NCI-H146 treated with DMSO at 0.1 percent for 48 hours (cell line): ENCODE results near the gene BRD4.
A peak's percentile ranks its signal among the peaks of the same experiment; 100 is the strongest.
"Not testable (repeated sequence)": the region's sequence is repeated elsewhere in the genome, so short reads cannot be mapped to it uniquely, and the experiment has no call there.

Source experiments
- DNase-seq: peaks from one replicate; lab custom pipeline; 2025; ENCODE audit not compliant: unreplicated experiment; lab: John Stamatoyannopoulos, UW

BRD4 gene

DNA sequence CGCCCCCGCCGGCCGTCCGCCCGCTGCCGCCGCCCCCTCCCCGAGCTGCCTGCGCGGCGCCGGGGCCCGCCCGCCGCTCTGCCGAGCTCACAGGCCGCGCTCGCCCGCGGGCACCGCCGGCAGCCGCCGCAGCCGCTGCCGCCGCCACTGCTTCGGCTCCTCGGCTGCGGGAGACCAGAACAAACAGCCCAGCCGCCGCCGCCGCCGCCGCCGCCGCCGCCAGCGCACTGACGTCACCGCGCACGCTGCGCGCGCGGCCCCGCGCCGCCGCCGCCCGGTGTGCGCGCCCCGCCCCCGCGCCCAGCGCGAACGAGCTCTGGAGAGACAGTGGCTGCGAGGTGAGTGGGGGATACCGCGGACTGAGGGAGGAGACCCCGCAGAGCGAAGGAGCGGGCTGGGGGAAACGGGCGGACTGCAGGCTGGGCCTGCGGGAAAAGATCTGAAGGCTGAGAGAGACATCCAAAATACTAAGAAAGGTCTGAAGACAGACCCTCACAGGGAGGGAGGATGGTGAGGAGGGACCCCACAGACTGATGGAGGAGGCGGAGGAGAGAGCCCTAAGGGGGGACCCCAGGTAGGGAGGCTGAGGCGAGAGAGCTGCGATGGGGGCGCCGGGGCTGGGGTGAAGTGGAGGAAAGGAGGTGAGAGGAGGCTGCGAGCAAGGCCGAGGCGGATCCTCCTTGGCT is at the start of gene BRD4:
Gene BRD4 (minus strand): TSS at position 229 of the 686 bp plus-strand sequence. CDS start 59,440 bp downstream, outside the sequence.
- peak; percentile 14 for DNase-seq

- DNase-seq, result no peak
These were observed 49.5 kb upstream of the BRD4 start for GRCh38 chr19:15381864-15382263.

- DNase-seq, result no peak
These were observed 49.1 kb upstream of the BRD4 start for GRCh38 chr19:15381429-15381828.

DNA sequence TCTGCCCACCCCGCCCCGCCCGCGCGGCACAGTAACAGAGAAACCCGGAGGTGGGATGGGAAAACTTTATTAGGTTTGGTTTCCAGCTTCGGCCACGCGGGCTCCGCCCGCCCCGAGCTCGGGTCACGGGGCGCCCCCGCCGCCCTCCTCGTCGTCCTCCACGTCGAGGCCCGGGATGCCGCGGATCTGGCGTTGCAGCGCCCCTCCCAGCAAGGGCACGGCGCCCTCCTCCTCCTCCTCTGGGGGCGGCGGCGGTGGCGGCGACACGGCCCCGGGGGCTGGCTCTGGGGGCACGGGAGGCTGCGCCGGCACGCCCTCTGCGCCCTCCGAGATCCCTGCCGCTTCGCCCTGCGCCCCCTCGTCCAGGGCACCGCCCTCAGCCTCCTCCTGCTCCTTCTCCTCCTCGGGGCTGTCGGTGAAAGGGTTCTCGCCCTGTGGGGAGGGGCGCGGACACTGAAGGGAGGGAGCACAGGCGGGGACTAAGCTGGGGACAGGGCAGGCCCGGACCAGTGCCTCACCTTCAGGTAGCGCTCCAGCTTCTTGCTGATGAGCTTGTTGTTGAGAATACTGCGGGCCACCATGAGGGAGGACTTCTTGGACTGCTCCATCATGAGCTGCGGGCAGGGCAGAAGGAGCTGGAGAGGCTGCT is 47.8 kb upstream of the BRD4 start:
- DNase-seq, result peak; percentile 42

DNA sequence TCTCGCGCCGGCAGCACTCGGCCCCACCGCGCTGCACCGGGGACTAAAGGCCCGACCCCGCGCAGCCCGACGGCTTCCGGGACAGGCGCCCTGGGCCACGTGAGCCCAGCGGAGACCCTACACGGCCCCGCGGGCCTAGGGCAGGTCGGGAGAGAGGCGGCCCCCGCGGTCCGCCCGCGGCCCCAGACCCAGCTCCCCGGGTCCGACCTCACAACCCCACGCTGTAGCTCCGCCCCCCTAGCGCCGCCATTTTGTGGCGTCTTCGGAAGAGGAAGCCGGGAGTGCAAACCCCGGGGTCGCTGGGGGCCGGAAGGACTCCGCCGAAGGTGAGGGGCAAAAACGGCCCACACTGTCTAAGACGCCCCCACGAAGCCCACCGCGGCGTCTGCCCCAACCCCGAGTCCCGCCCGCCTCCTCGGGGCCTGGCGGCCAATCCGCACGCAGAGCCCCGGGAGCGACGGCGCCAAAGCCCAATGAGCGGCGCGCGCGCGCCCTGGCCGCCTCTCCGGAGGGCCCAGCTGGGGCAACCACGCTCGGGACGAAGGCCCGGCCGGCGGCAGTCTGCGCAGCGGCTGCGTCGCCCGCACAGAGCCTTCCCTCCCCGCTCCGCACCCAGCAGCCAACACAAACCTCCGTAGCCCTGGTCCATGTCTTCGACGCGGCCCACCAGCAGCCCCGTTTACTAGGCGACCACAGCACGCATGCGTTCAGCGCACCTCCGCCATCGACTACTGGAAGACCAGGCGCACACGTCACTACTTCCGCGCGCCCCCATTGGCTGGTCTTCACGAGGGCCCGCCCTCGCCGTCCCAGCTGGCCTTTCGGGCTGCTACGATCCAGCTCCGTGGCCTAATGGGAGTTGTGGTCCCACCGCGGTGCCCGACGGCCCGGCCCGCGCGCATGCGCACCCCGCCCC is 47.0 kb upstream of the BRD4 start, which contains the start of gene AKAP8:
Gene AKAP8 (minus strand): TSS at position 705 of the 916 bp plus-strand sequence. CDS start 56 bp downstream, at position 649.
- peak; percentile 96 for DNase-seq

DNA sequence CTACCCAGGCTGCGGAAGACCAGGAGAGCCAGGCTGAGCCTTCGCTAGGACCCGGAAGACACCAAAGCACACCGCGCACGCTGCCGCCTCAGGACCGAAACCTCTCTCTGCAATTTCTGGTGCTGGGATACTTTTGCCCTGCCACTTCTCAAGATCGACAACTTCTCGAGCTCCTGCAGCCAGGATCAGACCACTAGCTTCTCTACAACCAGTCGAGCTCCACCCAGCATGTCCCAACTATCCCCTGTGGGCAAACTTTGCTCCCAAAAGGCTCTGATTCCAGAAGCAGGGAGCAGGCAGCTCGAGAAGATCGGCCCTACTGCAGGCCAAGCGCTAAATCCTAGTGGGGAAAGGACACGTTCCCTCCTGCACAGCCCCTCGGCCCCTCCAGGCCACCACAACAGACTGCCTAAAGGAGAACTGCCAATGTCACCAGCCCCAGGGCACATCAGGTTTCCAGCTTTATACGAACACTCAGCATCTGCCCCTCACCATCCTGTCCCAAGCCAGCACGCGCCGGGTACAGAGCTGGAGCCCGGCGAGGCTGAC is 46.3 kb upstream of the BRD4 start:
- peak; percentile 53 for DNase-seq

GRCh38 chr19:15374796-15375440 is 42.6 kb upstream of the BRD4 start:
- DNase-seq, result no peak

DNA sequence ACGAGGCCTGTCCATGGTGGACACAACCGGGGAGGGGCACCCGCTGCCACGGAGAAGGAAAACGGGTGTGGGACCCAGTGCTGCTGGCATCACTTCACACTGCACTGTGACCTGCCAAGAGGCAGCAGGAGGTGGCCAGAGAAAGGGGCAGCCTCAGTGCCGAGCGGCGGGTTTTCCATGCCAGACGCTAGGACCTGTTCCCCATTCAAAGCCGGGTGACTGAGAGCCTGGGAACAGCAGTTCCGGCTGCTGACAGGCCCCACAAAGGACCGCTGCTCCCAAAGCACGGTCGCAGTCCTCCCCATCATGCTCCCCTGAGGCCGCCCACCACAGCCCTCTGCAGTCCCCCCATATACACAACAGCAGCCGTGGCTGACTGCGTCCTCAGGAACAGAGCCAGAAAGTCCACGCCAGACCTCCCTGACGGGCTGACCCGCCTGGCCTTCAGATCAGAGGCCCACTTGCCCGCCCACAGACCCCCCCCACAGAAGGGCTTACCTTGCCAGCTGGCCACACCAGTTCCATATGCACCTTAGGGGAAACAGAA is 41.8 kb upstream of the BRD4 start:
- DNase-seq, result no peak

GRCh38 chr19:15373644-15374043 is 41.3 kb upstream of the BRD4 start:
- DNase-seq, result no peak

DNA sequence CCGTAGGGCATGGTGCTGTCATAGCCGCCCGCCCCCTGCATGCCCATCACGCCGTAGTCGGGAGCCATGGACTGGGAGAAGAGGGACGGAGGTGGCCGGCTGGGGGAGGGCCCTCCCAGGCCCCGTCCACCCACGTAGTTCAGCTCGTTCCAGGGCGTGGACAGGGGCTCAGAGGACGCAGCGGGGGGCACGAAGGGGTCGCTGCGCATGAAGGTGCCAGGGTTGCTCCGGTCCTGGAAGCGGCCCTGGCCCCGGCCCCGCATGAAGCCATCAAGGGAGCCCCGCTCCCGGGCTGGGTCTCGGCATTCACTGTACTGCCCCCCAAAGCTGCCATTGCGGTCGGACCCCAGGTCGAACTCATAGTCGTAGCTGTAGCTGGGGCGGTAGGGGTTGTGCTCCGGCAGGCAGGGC is 40.6 kb upstream of the BRD4 start:
- DNase-seq, result no peak

- no peak for DNase-seq
These were observed 40.1 kb upstream of the BRD4 start for GRCh38 chr19:15372470-15372869.

DNA sequence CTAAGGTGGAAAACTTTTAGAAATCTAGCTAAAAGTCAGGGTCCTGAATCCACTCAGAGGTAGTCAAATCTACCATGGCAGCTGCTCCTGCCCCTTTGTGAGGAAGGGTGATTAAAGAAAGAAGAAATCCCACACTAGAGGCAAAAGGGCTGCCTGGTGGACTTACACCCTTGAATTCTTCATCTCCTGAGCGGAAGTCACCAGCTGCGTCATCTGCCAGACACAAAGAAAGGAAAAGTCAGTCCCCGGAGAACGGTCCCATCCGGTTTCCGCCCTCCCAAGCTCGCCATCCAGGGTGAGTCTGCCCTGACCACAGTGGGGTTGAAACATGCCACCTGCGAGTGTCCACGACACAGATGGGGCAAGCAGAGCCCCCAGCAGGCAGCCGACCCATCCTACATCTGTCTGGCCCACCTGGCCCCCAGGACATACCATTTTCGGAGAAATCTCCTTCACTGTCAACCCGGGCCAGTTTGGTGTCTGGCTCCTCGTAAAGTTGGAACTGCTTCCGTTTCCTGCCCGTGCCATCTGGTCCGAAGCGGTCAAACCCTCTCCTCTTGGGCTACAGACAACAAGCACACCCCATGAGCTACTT is 39.5 kb upstream of the BRD4 start:
- DNase-seq, result no peak

GRCh38 chr19:15371119-15371518 is 38.8 kb upstream of the BRD4 start:
- no peak for DNase-seq

DNA sequence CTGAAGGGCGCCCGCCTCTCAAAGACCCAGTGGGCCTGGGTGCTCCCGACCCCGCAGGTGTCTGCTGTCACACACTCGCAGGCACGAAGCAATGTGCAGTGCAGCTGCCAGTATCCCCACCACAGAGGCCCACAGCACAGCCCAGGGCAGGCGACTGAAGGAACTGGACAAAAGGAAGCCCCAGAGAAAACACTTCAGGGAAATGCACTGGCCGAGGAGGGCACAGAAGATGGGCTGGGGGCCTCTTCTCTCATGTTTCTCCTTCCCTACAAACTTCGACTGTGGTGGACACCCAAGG is 37.2 kb upstream of the BRD4 start:
- no peak for DNase-seq

DNA sequence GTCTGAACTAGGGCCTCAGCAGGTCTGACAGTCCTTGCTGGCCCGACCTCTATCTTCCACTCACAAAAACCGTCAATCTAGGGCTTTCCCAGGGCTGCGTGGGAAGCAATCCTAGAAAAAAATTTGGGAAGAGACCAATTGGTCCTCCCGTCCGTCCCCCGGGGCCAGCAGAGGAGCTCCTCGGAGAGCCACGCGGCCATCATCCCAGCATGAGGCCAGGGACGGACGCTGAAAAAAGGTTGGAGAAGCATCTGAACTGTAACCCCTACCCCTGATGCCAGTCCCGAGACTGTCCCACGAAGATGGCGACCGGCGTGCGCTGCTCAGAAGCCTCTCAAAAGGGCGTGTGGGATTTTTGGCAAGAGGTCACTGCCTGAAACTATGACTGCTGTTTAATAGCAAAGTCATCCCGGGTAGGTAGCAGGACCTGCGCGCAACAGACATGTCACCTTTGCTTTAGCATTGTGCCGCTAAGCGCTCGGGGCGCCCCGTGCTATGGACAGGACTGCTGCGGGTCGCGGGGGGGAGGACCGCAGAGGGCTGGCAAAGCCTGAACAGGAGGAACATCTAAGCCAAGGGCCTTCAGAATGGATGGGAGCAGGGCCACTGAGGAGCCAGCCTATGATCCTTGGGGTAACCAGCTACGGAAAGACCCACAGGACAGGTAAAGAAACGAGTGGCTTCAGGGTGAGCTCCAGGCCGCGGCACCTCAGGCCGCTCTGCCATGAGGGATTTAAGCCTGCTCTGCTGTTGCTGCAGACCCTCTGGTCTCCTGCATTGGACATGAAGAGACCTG is 36.7 kb upstream of the BRD4 start:
- DNase-seq, result no peak

GRCh38 chr19:15368051-15368632 is 35.8 kb upstream of the BRD4 start:
- DNase-seq, result no peak

GRCh38 chr19:15367439-15367838 is 35.1 kb upstream of the BRD4 start:
- no peak for DNase-seq

DNA sequence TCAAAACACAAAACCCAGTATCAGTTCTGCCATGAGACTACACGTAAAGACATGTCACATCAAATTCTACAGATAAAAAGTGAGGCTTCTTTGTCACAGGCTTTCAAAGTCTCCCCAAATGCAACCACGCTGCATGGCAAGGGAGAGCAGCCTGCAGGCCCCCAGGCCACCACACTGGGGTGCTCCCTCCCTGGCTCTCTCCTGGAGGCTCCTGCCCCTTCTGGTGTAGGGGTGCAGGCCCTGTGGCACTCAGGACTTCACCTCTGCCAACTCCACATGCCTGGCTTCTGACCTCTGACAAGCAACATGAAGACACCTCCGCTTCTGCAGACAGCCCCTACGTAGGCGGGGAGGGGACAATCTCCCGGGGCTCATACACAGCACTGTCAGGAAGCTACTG is 32.9 kb upstream of the BRD4 start:
- no peak for DNase-seq

DNA sequence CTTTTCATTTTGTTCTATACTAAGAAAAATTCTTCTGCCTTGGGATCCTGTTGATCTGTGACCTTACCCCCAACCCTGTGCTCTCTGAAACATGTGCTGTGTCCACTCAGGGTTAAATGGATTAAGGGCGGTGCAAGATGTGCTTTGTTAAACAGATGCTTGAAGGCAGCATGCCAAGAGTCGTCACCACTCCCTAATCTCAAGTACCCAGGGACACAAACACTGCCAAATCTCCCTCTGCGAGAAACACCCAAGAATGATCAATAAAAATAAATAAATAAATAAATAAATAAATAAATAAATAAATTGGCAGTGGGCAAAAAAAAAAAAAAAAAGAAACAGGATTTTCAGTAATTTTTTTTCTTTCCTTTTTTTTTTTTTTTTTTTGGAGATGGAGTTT is 31.5 kb upstream of the BRD4 start:
- not testable (repeated sequence) for DNase-seq
